B cell (primary cell): ENCODE data around the gene ZNF532. TPM values are rescaled to one million over a fixed set of nuclear protein-coding genes. Genes with fewer than 3 reads are reported as not detected.
A peak's percentile ranks its signal among the peaks of the same experiment; 100 is the strongest.

Experiments
- ATAC-seq: fragments of 200-7000 bp; cut with Tn5 transposase; one replicate; pipeline ENCODE4 v1.10.0; 2021; ENCODE audit warnings: low read depth, mild to moderate bottlenecking, moderate number of reproducible peaks, moderate library complexity
- CTCF ChIA-PET: fragments of 350-600 bp; sonication (Branson Sonifier 250); formaldehyde crosslinking; loops from one replicate; lab custom pipeline; 2021; ENCODE audit warnings: antibody characterized with exemption, inconsistent platforms; lab: Charles Lee
- POLR2A ChIA-PET: fragments of 350-600 bp; sonication (Branson Sonifier 250); formaldehyde crosslinking; loops from one replicate; lab custom pipeline; 2021; ENCODE audit warnings: antibody characterized with exemption; lab: Charles Lee
- DNase-seq: peaks from one replicate; pipeline ENCODE4 v3.0.0; 2013
- H2AFZ ChIP-seq: 2 replicates; pipeline ENCODE4 v1.6.1; 2012; ENCODE audit warnings: mild to moderate bottlenecking, low read depth, low read length; ENCODE audit not compliant: insufficient read depth, poor library complexity, severe bottlenecking
- H3K27ac ChIP-seq, 2 donors: 1 replicate in 1 of 2; 2 replicates in 1 of 2; pipeline ENCODE4 v1.5.1; 2012 to 2013; ENCODE audit warnings: low read length in 2 of 2, mild to moderate bottlenecking in 2 of 2, moderate library complexity in 1 of 2
- H3K27me3 ChIP-seq, 4 experiments: fragments of 200-600 bp in 1 of 4; sonication (generic) in 1 of 4; replicated peaks in 1 of 4; 1 replicate in 2 of 4; 2 replicates in 2 of 4; pipeline versions ENCODE4 v1.6.1 to v1.7.0; 2013 to 2016; ENCODE audit warnings: low read length in 3 of 4, mild to moderate bottlenecking in 2 of 4, mixed read lengths in 1 of 4, moderate library complexity in 1 of 4; ENCODE audit not compliant: insufficient read depth in 4 of 4, control insufficient read depth in 3 of 4; ENCODE audit errors: control extremely low read depth in 1 of 4
- H3K36me3 ChIP-seq, 2 experiments: replicated peaks in 1 of 2; 1 replicate in 1 of 2; 2 replicates in 1 of 2; pipeline versions ENCODE4 v1.6.1 to v1.7.1; 2013; ENCODE audit warnings: low read length in 1 of 2; ENCODE audit not compliant: insufficient read depth in 2 of 2, control insufficient read depth in 1 of 2; ENCODE audit errors: control extremely low read depth in 1 of 2, extremely low read depth in 1 of 2
- H3K4me1 ChIP-seq, 2 donors: fragments of 200-600 bp in 1 of 2; sonication (generic) in 1 of 2; 1 replicate in 1 of 2; 2 replicates in 1 of 2; pipeline versions ENCODE4 v1.5.1 to v1.6.1; 2013 to 2017; ENCODE audit warnings: low read length in 2 of 2; ENCODE audit not compliant: control insufficient read depth in 2 of 2, insufficient read depth in 2 of 2
- H3K4me2 ChIP-seq: replicated peaks from 2 replicates; pipeline ENCODE3; 2012; ENCODE audit warnings: mild to moderate bottlenecking, low read depth, low read length; ENCODE audit not compliant: poor library complexity, severe bottlenecking
- H3K4me3 ChIP-seq, 5 experiments: fragments of 200-600 bp in 1 of 5; sonication (generic) in 1 of 5; 1 replicate in 3 of 5; 2 replicates in 2 of 5; pipeline versions ENCODE4 v1.5.1 to v1.7.0; 2011 to 2016; ENCODE audit warnings: low read length in 4 of 5, mild to moderate bottlenecking in 4 of 5, low read depth in 2 of 5, control low read depth in 1 of 5, moderate library complexity in 1 of 5; ENCODE audit not compliant: insufficient read depth in 1 of 5; ENCODE audit errors: control extremely low read depth in 1 of 5, extremely low read depth in 1 of 5
- H3K79me2 ChIP-seq: fragments of 200-600 bp; sonication (generic); one replicate; pipeline ENCODE4 v1.6.0; 2016; ENCODE audit warnings: low read length; ENCODE audit not compliant: control insufficient read depth, insufficient read depth
- H3K9ac ChIP-seq: fragments of 200-600 bp; sonication (generic); 2 replicates; pipeline ENCODE4 v1.6.1; 2017; ENCODE audit warnings: mild to moderate bottlenecking, low read length, moderate library complexity
- H3K9me3 ChIP-seq, 3 donors: one replicate each; pipeline versions ENCODE4 v1.6.1 to v1.7.1; 2013; ENCODE audit warnings: low read length in 2 of 3; ENCODE audit not compliant: control insufficient read depth in 2 of 3, insufficient read depth in 1 of 3; ENCODE audit errors: control extremely low read depth in 1 of 3
- H4K20me1 ChIP-seq: 2 replicates; pipeline ENCODE4 v1.6.0; 2012; ENCODE audit warnings: mild to moderate bottlenecking, low read length; ENCODE audit not compliant: insufficient read depth, control insufficient read depth, poor library complexity, severe bottlenecking
- H3K27ac Mint-ChIP-seq: one replicate; pipeline ENCODE4 v1.8.0; 2021; ENCODE audit warnings: mixed read lengths
- H3K27me3 Mint-ChIP-seq: one replicate; pipeline ENCODE4 v1.8.0; 2021; ENCODE audit warnings: mixed read lengths
- H3K4me1 Mint-ChIP-seq: one replicate; pipeline ENCODE4 v1.8.0; 2021; ENCODE audit warnings: mixed read lengths
- H3K4me3 Mint-ChIP-seq: one replicate; pipeline ENCODE4 v1.8.0; 2021; ENCODE audit warnings: mixed read lengths
- H3K9me3 Mint-ChIP-seq: one replicate; pipeline ENCODE4 v1.8.0; 2022; ENCODE audit warnings: mixed read lengths; ENCODE audit not compliant: insufficient read depth
- EZH2 ChIP-seq: IDR thresholded peaks from 2 replicates; pipeline ENCODE4 v1.6.1; 2012; ENCODE audit warnings: borderline replicate concordance, low read depth, mild to moderate bottlenecking, moderate library complexity, low read length; ENCODE audit not compliant: insufficient read depth, poor library complexity, severe bottlenecking
- WGBS: methylation state at CpG from one replicate; pipeline ENCODE4 v1.1.5; 2013; ENCODE audit warnings: missing lambda C conversion rate; ENCODE audit not compliant: insufficient coverage; 5-methylcytosine and 5-hydroxymethylcytosine counted together
- intact Hi-C: fragments of 100-400 bp; cut with micrococcal nuclease; formaldehyde crosslinking; loops from one replicate; pipeline ENCODE4 v1.10.0; 2022
- polyA plus RNA-seq: library from polyadenylated mRNA; depleted of rRNA; stranded (reverse); fragments of >200 nt; gene quantifications from 2 replicates; pipeline ENCODE4 v1.2.3, GENCODE V29; 2012
- total RNA-seq, 2 donors: library from RNA; stranded (reverse); fragments of 120-200 nt in 1 of 2; gene quantifications; 1 replicate in 1 of 2; 2 replicates in 1 of 2; pipeline versions ENCODE4 v1.2.3 to v1.2.4, GENCODE V29; 2013 to 2022
- TF ChIP-seq, protein P1 (sequence below): fragments of 200-600 bp; IDR thresholded peaks from one replicate; pipeline ENCODE4 v1.8.0; 2022; ENCODE audit warnings: antibody characterized with exemption, mild to moderate bottlenecking

Gene ZNF532
- total and polyA plus RNA-seq, 2 donors (not counting 1 experiment from before 2014, with no cell fraction given): 58.2 to 104 TPM

DNA sequence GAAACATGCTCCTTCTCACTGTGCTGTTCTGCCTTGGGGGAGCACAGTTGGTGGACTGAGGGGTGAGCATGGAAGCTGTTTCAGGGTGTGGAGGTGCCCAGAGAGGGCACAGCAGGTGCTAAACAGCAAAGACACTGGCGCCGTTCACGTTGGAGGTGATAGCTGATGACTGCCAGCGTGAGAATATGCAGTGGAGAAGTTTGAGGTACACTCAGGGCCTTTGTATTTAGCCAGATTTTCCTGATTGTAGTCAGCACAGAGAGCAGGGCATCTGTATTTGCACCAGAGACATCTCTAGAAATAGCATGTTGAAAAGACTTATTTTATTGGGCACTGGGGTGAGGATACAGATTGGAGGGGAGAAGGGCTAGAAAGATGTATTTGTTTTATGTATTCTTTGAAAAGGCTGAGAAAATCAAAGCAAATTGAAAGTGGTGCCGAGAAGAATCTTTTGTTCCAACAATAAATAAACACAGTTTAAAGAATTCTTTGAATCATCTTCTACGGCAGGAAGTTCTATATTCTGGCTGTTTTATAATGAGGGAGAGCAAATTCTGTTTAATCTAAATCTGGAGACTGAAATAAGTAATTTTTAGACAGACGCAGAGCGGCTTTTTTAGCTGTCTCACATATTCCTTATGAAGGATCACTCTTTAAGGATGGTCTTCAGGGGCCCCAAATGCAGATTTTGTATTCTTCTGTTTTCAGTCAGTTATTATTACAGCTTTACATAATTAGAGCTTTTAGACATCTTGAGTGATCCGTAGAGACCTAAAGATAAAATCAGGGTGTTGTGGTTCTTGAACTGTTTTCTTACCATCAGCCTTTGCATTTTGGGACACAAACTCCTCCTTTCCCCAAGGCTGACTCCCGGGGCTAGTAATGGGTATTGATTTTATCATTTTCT is 7.1 kb downstream of the ZNF532 start:
- Mint-ChIP-seq H3K27me3 (no peaks in the 10 kb centered on the region), H3K4me1 (peaks cover 38% of the 10 kb centered on the region), H3K4me3 (no peak overlapping the region), H3K27ac (peak overlapping the region; percentile 22), H3K9me3 (peaks cover 5% of the 10 kb centered on the region)
- ATAC-seq (no peak), DNase-seq (no peak)
- Histone ChIP-seq H3K4me1 (peaks cover 4 to 25% of the 10 kb centered on the region in 2 donors), H3K36me3 (peaks cover 0 to 29% of the 10 kb centered on the region in 2 experiments), H2AFZ (no peak overlapping the region), H3K79me2 (peaks cover 17% of the 10 kb centered on the region), H4K20me1 (no peaks in the 10 kb centered on the region), H3K27ac (no peak overlapping the region), H3K27me3 (no peaks in the 10 kb centered on the region), H3K4me2 (no peak overlapping the region), H3K9ac (no peak overlapping the region), H3K4me3 (no peak overlapping the region), H3K9me3 (peaks cover 0 to 6% (median 0%) of the 10 kb centered on the region in 3 donors)
- intact Hi-C loops: loop anchor here (2.0 kb wide), 1 partner anchor 15 kb away; no protein-coding TSS in a partner anchor
- WGBS: 92% methylated on average over 4 of the region's 10 CpGs
- ChIA-PET POLR2A (interaction anchor here (0.6 kb wide), 1 partner anchor 637 kb away, joined by 3 read pairs; no protein-coding TSS in a partner anchor), CTCF (interaction anchor here (1.1 kb wide), 1 partner anchor 201 kb away, joined by 3 read pairs; the partner anchor contains the start of gene MALT1)
- no peak for TF ChIP-seq EZH2
- TF ChIP-seq, protein P1, sequence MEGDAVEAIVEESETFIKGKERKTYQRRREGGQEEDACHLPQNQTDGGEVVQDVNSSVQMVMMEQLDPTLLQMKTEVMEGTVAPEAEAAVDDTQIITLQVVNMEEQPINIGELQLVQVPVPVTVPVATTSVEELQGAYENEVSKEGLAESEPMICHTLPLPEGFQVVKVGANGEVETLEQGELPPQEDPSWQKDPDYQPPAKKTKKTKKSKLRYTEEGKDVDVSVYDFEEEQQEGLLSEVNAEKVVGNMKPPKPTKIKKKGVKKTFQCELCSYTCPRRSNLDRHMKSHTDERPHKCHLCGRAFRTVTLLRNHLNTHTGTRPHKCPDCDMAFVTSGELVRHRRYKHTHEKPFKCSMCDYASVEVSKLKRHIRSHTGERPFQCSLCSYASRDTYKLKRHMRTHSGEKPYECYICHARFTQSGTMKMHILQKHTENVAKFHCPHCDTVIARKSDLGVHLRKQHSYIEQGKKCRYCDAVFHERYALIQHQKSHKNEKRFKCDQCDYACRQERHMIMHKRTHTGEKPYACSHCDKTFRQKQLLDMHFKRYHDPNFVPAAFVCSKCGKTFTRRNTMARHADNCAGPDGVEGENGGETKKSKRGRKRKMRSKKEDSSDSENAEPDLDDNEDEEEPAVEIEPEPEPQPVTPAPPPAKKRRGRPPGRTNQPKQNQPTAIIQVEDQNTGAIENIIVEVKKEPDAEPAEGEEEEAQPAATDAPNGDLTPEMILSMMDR: no peak

DNA sequence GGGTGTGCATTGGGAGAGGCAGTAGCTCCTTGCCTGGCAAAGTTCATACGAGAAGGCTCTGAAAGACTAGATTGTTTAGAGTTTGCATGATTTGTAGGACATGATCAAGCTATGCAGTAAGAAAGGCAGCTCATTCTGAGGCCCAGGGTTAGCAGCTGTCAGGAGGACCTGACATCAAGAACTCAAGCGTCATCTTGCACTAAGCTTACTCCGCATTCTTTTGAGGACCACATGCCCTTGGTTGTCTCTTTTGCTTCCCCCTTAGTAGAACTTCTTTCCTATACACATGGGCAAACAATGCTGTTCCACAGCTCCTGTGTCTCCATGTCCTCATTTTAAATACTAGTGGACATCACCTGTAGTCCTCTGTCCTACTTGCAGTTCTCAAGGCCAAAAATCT is 14.0 kb downstream of the ZNF532 start:
- H3K9me3 Mint-ChIP-seq: no peaks in the 10 kb centered on the region
- H3K4me2 ChIP-seq: no peak overlapping the region
- H3K27me3 Mint-ChIP-seq: no peaks in the 10 kb centered on the region
- DNase-seq (no peak), ATAC-seq (no peak)
- no peak overlapping the region for H3K4me3 ChIP-seq
- peaks cover 4 to 16% of the 10 kb centered on the region in 2 donors for H3K4me1 ChIP-seq
- H3K27ac Mint-ChIP-seq: no peak overlapping the region
- H4K20me1 ChIP-seq: no peaks in the 10 kb centered on the region
- ChIA-PET CTCF (no interaction called here), POLR2A (no interaction called here)
- H3K9me3 ChIP-seq: no peaks in the 10 kb centered on the region
- no peaks in the 10 kb centered on the region for H3K27me3 ChIP-seq
- 100% methylated on average over 3 of the region's 3 CpGs for WGBS
- peaks cover 0 to 17% of the 10 kb centered on the region in 2 experiments for H3K36me3 ChIP-seq
- no peak overlapping the region for H3K27ac ChIP-seq
- peaks cover 31% of the 10 kb centered on the region for H3K4me1 Mint-ChIP-seq
- TF ChIP-seq, protein P1: no peak
- TF ChIP-seq EZH2: no peak
- intact Hi-C loops: no loop called here
- H3K9ac ChIP-seq: no peak overlapping the region
- H3K79me2 ChIP-seq: peaks cover 22% of the 10 kb centered on the region
- H3K4me3 Mint-ChIP-seq: no peak overlapping the region
- H2AFZ ChIP-seq: no peak overlapping the region
